K562 (cell line): ENCODE results near the gene SUOX. TPM values are rescaled to one million over a fixed set of nuclear protein-coding genes. Genes with fewer than 3 reads are reported as not detected.

Source experiments
- ATAC-seq: fragments of 200-7000 bp; cut with Tn5 transposase; 3 replicates; pipeline ENCODE4 v1.9.1; 2020; ENCODE audit warnings: moderate library complexity
- BruUV-seq: library from RNA; stranded (reverse); fragments of 400-500 nt; replicated peaks from 2 replicates; lab custom pipeline; 2021; lab: Mats Ljungman, UMichigan
- CTCF ChIA-PET: fragments of 300-600 bp; formaldehyde crosslinking; extraction: SDS; loops from one replicate; lab custom pipeline; 2021; ENCODE audit warnings: low intra/inter-chr PET ratio; lab: Yijun Ruan, JAX
- POLR2A ChIA-PET: fragments of 300-600, 350-650 bp; sonication (Branson Sonifier 250); formaldehyde crosslinking; extraction: SDS; loops from one replicate; lab custom pipeline; 2021; ENCODE audit warnings: antibody characterized with exemption, inconsistent platforms; lab: Yijun Ruan, JAX
- DNase-seq, 4 experiments: peaks; one replicate each; pipeline versions ENCODE4 v3.0.0 to v3.0.0-alpha.2; 2011 to 2018; ENCODE audit warnings: low spot score in 3 of 4, mixed read lengths in 3 of 4; ENCODE audit errors: extremely low read depth in 1 of 4
- FAIRE-seq: peaks from 2 replicates; lab custom pipeline; 2011; peaks lifted over from hg19 to GRCh38; lab: Jason Lieb, UNC
- H2AFZ ChIP-seq: 2 replicates; pipeline ENCODE4 v1.6.0; 2011; ENCODE audit warnings: low read depth, low read length, control low read depth, inconsistent platforms
- H3K27ac ChIP-seq: fragments of 200-600 bp; 3 replicates; pipeline ENCODE4 v1.8.0; 2011; ENCODE audit warnings: low read depth, mild to moderate bottlenecking, control low read depth, inconsistent platforms, low read length, moderate library complexity, mixed read lengths; ENCODE audit errors: extremely low read depth
- H3K27me3 ChIP-seq, 2 experiments: fragments of 300-600 bp in 1 of 2; 2 replicates in 1 of 2; 3 replicates in 1 of 2; pipeline versions ENCODE4 v1.6.0 to v1.8.0; 2011; ENCODE audit warnings: inconsistent platforms in 2 of 2, low read length in 2 of 2, mild to moderate bottlenecking in 1 of 2, mixed read lengths in 1 of 2, moderate library complexity in 1 of 2; ENCODE audit not compliant: control insufficient read depth in 2 of 2, insufficient read depth in 2 of 2
- H3K36me3 ChIP-seq: fragments of 300-600 bp; 3 replicates; pipeline ENCODE4 v1.8.0; 2011; ENCODE audit warnings: mild to moderate bottlenecking, low read length, inconsistent platforms; ENCODE audit not compliant: control insufficient read depth, insufficient read depth
- H3K4me1 ChIP-seq, 2 experiments: fragments of 200-600 bp in 1 of 2; replicated peaks in 1 of 2; 2 replicates in 1 of 2; 3 replicates in 1 of 2; pipeline versions ENCODE4 v1.5.1 to v1.8.0; 2011; ENCODE audit warnings: inconsistent platforms in 2 of 2, low read length in 2 of 2, mild to moderate bottlenecking in 1 of 2, mixed read lengths in 1 of 2, moderate library complexity in 1 of 2; ENCODE audit not compliant: control insufficient read depth in 2 of 2, insufficient read depth in 2 of 2
- H3K4me2 ChIP-seq: 2 replicates; pipeline ENCODE4 v1.6.1; 2011; ENCODE audit warnings: low read length, control low read depth, inconsistent platforms, mixed read lengths; ENCODE audit not compliant: insufficient read depth
- H3K4me3 ChIP-seq: fragments of 200-600 bp; sonication (generic), shearing (Covaris generic); 2 replicates; pipeline ENCODE4 v1.5.1; 2016; ENCODE audit warnings: control low read depth, inconsistent platforms
- H3K79me2 ChIP-seq: fragments of 200-600 bp; 3 replicates; pipeline ENCODE4 v1.8.0; 2011; ENCODE audit warnings: low read length, inconsistent platforms; ENCODE audit not compliant: control insufficient read depth, insufficient read depth
- H3K9ac ChIP-seq, 2 experiments: 2 replicates each; pipeline versions ENCODE4 v1.6.0 to v1.6.1; 2011; ENCODE audit warnings: low read depth in 2 of 2, low read length in 2 of 2, control low read depth in 1 of 2, inconsistent platforms in 1 of 2, mild to moderate bottlenecking in 1 of 2, mixed read lengths in 1 of 2; ENCODE audit not compliant: insufficient read depth in 1 of 2
- H3K9me1 ChIP-seq: one replicate; pipeline ENCODE4 v1.6.0; 2011; ENCODE audit warnings: inconsistent platforms, mild to moderate bottlenecking, low read length, moderate library complexity; ENCODE audit not compliant: control insufficient read depth, insufficient read depth
- H3K9me3 ChIP-seq: replicated peaks from 2 replicates; pipeline ENCODE4 v1.5.1; 2011; ENCODE audit warnings: low read depth, low read length, inconsistent platforms; ENCODE audit not compliant: control insufficient read depth, insufficient read depth
- H4K20me1 ChIP-seq: replicated peaks from 2 replicates; pipeline ENCODE4 v1.6.1; 2011; ENCODE audit warnings: low read length, inconsistent platforms, mixed read lengths; ENCODE audit not compliant: control insufficient read depth, insufficient read depth
- CBFA2T3 ChIP-seq: fragments of 450-650 bp; IDR thresholded peaks from 2 replicates; pipeline ENCODE4 v1.6.1; 2017
- HCFC1 ChIP-seq: IDR thresholded peaks from 2 replicates; pipeline ENCODE4 v1.6.1; 2012; ENCODE audit warnings: low read depth, low read length, improper control_type of control experiment
- HMBOX1 ChIP-seq: sonication (generic); IDR thresholded peaks from 2 replicates; pipeline ENCODE4 v1.6.1; 2016
- MTA1 ChIP-seq: fragments of 450-650 bp; IDR thresholded peaks from 2 replicates; pipeline ENCODE4 v1.6.1; 2017; ENCODE audit warnings: borderline replicate concordance
- MYC ChIP-seq, 2 experiments: fragments of 250-450 bp in 1 of 2; sonication (Bioruptor Pico) in 1 of 2; IDR thresholded peaks; 2 replicates each; pipeline versions ENCODE4 v1.5.1 to v1.6.1; 2012 to 2021; ENCODE audit warnings: low read depth in 2 of 2, borderline replicate concordance in 1 of 2, improper control_type of control experiment in 1 of 2, low read length in 1 of 2, mild to moderate bottlenecking in 1 of 2, moderate library complexity in 1 of 2
- NFRKB ChIP-seq: fragments of 450-650 bp; IDR thresholded peaks from 2 replicates; pipeline ENCODE4 v1.6.1; 2016; ENCODE audit warnings: low read depth
- REST ChIP-seq, 2 experiments: fragments of 450-650 bp; formaldehyde crosslinking in 1 of 2; IDR thresholded peaks; 2 replicates each; pipeline versions ENCODE4 v1.4.0 to v1.6.1; 2014 to 2020; ENCODE audit warnings: mild to moderate bottlenecking in 2 of 2, borderline replicate concordance in 1 of 2, low read depth in 1 of 2
- SRF ChIP-seq, 2 experiments: fragments of 250-450, 450-650 bp in 1 of 2; sonication (Bioruptor Pico) in 1 of 2; sonication (generic) in 1 of 2; formaldehyde crosslinking; IDR thresholded peaks; 2 replicates each; pipeline versions ENCODE4 v1.5.0 to v1.5.1; 2020 to 2022; ENCODE audit warnings: mild to moderate bottlenecking in 1 of 2, missing genetic modification reagents in 1 of 2
- YBX1 ChIP-seq: fragments of 450-650 bp; IDR thresholded peaks from 2 replicates; pipeline ENCODE4 v1.7.1; 2016; ENCODE audit warnings: mild to moderate bottlenecking
- ZNF165 ChIP-seq: fragments of 250-450 bp; sonication (Bioruptor Pico); IDR thresholded peaks from 2 replicates; pipeline ENCODE4 v1.4.0; 2020; ENCODE audit warnings: borderline replicate concordance
- ZNF253 ChIP-seq: fragments of 250-450 bp; sonication (Bioruptor Pico); conservative IDR thresholded peaks from 2 replicates; pipeline ENCODE4 v1.6.1; 2021; ENCODE audit warnings: mild to moderate bottlenecking
- WGBS: fragments of 100-300 bp; shearing (Covaris generic); methylation state at CpG from one replicate; pipeline ENCODE4 v1.1.6; 2016; ENCODE audit warnings: low coverage, mixed read lengths; ENCODE audit not compliant: insufficient coverage; ENCODE audit errors: missing lambda C conversion rate; 5-methylcytosine and 5-hydroxymethylcytosine counted together
- in situ Hi-C: fragments of 300-500 bp; cut with MboI; formaldehyde crosslinking; loops from 4 replicates; pipeline ENCODE4 v1.15.0; 2018; ENCODE audit warnings: inconsistent platforms, mixed read lengths
- intact Hi-C: fragments of 100-400 bp; cut with micrococcal nuclease; formaldehyde crosslinking; loops from 2 replicates; pipeline ENCODE4 v1.14.2; 2022
- polyA plus RNA-seq, 8 experiments: library from polyadenylated mRNA; depleted of rRNA in 4 of 8; stranded (reverse) in 5 of 8; unstranded in 3 of 8; fragments of >200 nt; fragmentation: Nextera tagmentation in 2 of 8; fragmentation: Illumina TruSeq in 1 of 8; extraction: Ambion mirVana in 2 of 8; extraction: Trizol in 1 of 8; gene quantifications; 2 replicates each; pipeline versions ENCODE4 v1.2.1 to v1.2.3, GENCODE V29; 2011 to 2014; ENCODE audit warnings: inconsistent platforms in 1 of 8, missing spikeins in 1 of 8
- total RNA-seq, 7 experiments: library from RNA; depleted of rRNA in 6 of 7; stranded (reverse); fragments of >200 nt in 6 of 7; fragmentation: Illumina TruSeq in 2 of 7; extraction: Trizol in 2 of 7; gene quantifications; 2 replicates each; pipeline versions ENCODE4 v1.2.1 to v1.2.3, GENCODE V29; 2011 to 2021; ENCODE audit warnings: low replicate concordance in 1 of 7

SUOX gene
- total and polyA plus RNA-seq, 9 of the 15 experiments (the other 6 are each of a cell fraction or from before 2014, with no cell fraction given): 9.2 to 39.7 (median 25.4) TPM

GRCh38 chr12:55978393-55978792 lies 18.7 kb upstream of the SUOX start (continued):
- TF ChIP-seq HMBOX1 (no peak), MYC (IDR thresholded peaks at IDR 0.05; ENCODE audit: low read depth, low read length) (no peak), MYC (CRISPR knock-in tag; IDR thresholded peaks at IDR 0.05; ENCODE audit: borderline replicate concordance, low read depth) (no peak), ZNF165 (CRISPR knock-in tag) (no peak)

DNA sequence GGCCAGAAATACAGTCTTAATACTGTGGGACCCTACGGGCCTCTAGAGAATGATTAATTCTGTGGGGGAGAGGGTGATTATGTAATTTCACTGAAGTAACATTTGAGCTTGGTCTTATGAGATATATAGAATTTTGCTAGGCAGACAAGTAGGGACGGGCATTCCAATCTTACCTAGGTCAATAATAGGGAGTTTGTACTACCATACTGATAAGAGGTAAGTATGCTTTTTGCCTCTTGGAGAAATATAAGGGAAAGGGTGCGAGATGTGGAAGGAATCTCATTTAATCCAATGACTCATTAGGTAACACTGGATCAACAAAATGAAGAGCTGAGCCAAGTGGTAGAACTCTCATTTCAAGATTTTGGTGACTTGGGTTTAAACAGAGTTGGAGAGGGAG lies 18.0 kb upstream of the SUOX start:
- FAIRE-seq: no peak
- TF ChIP-seq SRF (CRISPR knock-in tag; IDR thresholded peaks at IDR 0.05) (no peak), YBX1 (no peak), ZNF253 (no peak), NFRKB (no peak), HCFC1 (no peak), CBFA2T3 (no peak), REST (IDR thresholded peaks at IDR 0.05; ENCODE audit: borderline replicate concordance) (no peak), REST (CRISPR knock-in tag; IDR thresholded peaks at IDR 0.05; ENCODE audit: low read depth) (no peak), MTA1 (no peak)

More for the DNA sequence above, 18.0 kb upstream of the SUOX start:
- Histone ChIP-seq H3K36me3 (peaks cover 30% of the 10 kb centered on the region), H3K27me3 (no peaks in the 10 kb centered on the region), H4K20me1 (no peaks in the 10 kb centered on the region; the same call in 1 of the 2 replicates), H3K9me1 (no peaks in the 10 kb centered on the region), H3K27ac (no peak overlapping the region), H3K4me2 (no peak overlapping the region), H3K9ac (no peak overlapping the region), H3K79me2 (peaks cover 39% of the 10 kb centered on the region), H3K9me3 (no peaks in the 10 kb centered on the region), H3K4me3 (no peak overlapping the region), H2AFZ (no peak overlapping the region), H3K4me1 (peaks cover 12 to 21% of the 10 kb centered on the region in 2 experiments)
- 88% methylated on average over 3 of the region's 3 CpGs for WGBS
- BruUV-seq: no TSS peak
- intact Hi-C loops: no loop called here
- CTCF ChIA-PET: no interaction called here
- POLR2A ChIA-PET: no interaction called here
- DNase-seq: no peak
- in situ Hi-C loops: no loop called here
- no peak for ATAC-seq
